ENCODE results near the gene MYRFL.

DNA sequence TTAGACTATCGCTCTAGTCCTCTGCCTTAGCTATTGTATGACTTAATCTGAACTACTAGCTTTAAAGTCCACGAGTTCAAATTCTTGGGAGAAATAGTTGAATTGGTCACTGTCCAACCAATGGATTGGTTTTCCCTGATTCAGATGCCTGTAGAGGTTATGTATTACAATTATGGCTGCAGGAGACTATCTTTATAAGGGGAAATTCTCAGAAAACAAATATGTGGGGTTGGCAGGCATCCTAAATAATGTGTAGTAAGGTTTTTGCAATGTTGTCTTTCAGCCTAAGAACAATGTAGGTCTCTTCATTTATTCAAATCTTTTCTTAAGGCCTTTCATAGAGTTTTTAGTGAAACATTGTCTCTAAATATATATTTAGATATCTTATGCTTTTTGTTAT lies 26.9 kb downstream of the MYRFL start:
- TF ChIP-seq POLR2AphosphoS5 (IDR thresholded peaks at IDR 0.05; ENCODE audit: low read depth, low read length) (no peak), EZH2 (IDR thresholded peaks at IDR 0.05; ENCODE audit: low read depth, low read length, severe bottlenecking) (no peak), FOSL1 (IDR thresholded peaks at IDR 0.05; ENCODE audit: insufficient read depth, low read depth, low read length) (no peak), TEAD4 (IDR thresholded peaks at IDR 0.05; ENCODE audit: low read depth, low read length) (no peak), JUND (IDR thresholded peaks at IDR 0.05; ENCODE audit: low read length) (no peak), POLR2A (IDR thresholded peaks at IDR 0.05; ENCODE audit: control extremely low read depth in 1 of 2, low read depth in 2 of 2, low read length in 2 of 2) (no peak), SIRT6 (IDR thresholded peaks at IDR 0.05; ENCODE audit: low read length) (no peak)
- TF ChIP-seq, protein P1, sequence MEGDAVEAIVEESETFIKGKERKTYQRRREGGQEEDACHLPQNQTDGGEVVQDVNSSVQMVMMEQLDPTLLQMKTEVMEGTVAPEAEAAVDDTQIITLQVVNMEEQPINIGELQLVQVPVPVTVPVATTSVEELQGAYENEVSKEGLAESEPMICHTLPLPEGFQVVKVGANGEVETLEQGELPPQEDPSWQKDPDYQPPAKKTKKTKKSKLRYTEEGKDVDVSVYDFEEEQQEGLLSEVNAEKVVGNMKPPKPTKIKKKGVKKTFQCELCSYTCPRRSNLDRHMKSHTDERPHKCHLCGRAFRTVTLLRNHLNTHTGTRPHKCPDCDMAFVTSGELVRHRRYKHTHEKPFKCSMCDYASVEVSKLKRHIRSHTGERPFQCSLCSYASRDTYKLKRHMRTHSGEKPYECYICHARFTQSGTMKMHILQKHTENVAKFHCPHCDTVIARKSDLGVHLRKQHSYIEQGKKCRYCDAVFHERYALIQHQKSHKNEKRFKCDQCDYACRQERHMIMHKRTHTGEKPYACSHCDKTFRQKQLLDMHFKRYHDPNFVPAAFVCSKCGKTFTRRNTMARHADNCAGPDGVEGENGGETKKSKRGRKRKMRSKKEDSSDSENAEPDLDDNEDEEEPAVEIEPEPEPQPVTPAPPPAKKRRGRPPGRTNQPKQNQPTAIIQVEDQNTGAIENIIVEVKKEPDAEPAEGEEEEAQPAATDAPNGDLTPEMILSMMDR (IDR thresholded peaks at IDR 0.05; ENCODE audit: control extremely low read depth in 1 of 3, insufficient read depth in 1 of 3, low read depth in 1 of 3, low read length in 3 of 3): no peak
- TF ChIP-seq, protein P2, sequence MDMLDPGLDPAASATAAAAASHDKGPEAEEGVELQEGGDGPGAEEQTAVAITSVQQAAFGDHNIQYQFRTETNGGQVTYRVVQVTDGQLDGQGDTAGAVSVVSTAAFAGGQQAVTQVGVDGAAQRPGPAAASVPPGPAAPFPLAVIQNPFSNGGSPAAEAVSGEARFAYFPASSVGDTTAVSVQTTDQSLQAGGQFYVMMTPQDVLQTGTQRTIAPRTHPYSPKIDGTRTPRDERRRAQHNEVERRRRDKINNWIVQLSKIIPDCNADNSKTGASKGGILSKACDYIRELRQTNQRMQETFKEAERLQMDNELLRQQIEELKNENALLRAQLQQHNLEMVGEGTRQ (IDR thresholded peaks at IDR 0.05; ENCODE audit: low read length): no peak
